ENCODE measurements around the gene ZNF625. TPM values are rescaled to one million over a fixed set of nuclear protein-coding genes. Genes with fewer than 3 reads are reported as not detected.

The ZNF625 gene
- total and polyA plus RNA-seq, 4 donors: 0.20 to 3.8 (median 2.5) TPM; not detected in 1

GRCh38 chr19:12117201-12117970, 39.1 kb downstream of the ZNF625 start:
- H3K9ac ChIP-seq (ENCODE audit: low read depth in 1 of 2, low read length in 2 of 2): no peak overlapping the region
- TF ChIP-seq YY1 (IDR thresholded peaks at IDR 0.05) (no peak), MAX (IDR thresholded peaks at IDR 0.05) (no peak), RAD21 (IDR thresholded peaks at IDR 0.05) (no peak), JUND (IDR thresholded peaks at IDR 0.05) (no peak), HNF4A (conservative IDR thresholded peaks at IDR 0.05) (no peak), RXRA (IDR thresholded peaks at IDR 0.05) (no peak), FOXA2 (IDR thresholded peaks at IDR 0.05) (no peak), TAF1 (conservative IDR thresholded peaks at IDR 0.05) (no peak), GABPA (IDR thresholded peaks at IDR 0.05 in 1 of 2, conservative IDR thresholded peaks at IDR 0.05 in 1 of 2) (no peak), ZBTB33 (IDR thresholded peaks at IDR 0.05) (no peak), SP1 (IDR thresholded peaks at IDR 0.05) (no peak), ATF3 (IDR thresholded peaks at IDR 0.05) (no peak), CTCF (IDR thresholded peaks at IDR 0.05; ENCODE audit: low read depth, low read length, missing input control) (no peak), NR2F2 (IDR thresholded peaks at IDR 0.05) (no peak)
- H3K4me3 ChIP-seq (ENCODE audit: low read depth in 1 of 3, low read length in 3 of 3): peak overlapping the region in 1 of 3 donors; percentile 17
- no peaks in the 10 kb centered on the region for H3K4me1 ChIP-seq (ENCODE audit: control insufficient read depth in 4 of 4, insufficient read depth in 4 of 4, low read length in 3 of 4)
- peaks cover 0 to 11% (median 8%) of the 10 kb centered on the region in 4 donors for H3K9me3 ChIP-seq (ENCODE audit: control insufficient read depth in 4 of 4, low read length in 3 of 4)
- H3K27ac ChIP-seq (ENCODE audit: low read depth in 1 of 2, low read length in 2 of 2): no peak overlapping the region
- no peaks in the 10 kb centered on the region for H3K27me3 ChIP-seq (ENCODE audit: control insufficient read depth in 4 of 4, insufficient read depth in 4 of 4, low read length in 3 of 4)
- DNase-seq (ENCODE audit: low spot score): no peak
- peaks cover 0 to 5% (median 4%) of the 10 kb centered on the region in 4 donors for H3K36me3 ChIP-seq (ENCODE audit: control insufficient read depth in 4 of 4, insufficient read depth in 3 of 4, low read depth in 1 of 4, low read length in 3 of 4)
- WGBS: 67% methylated on average over 33 of the region's 33 CpGs

GRCh38 chr19:12113121-12113520, 43.4 kb downstream of the ZNF625 start:
- Histone ChIP-seq H3K9ac (ENCODE audit: low read depth in 1 of 2, low read length in 2 of 2) (no peak overlapping the region), H3K36me3 (ENCODE audit: control insufficient read depth in 4 of 4, insufficient read depth in 3 of 4, low read depth in 1 of 4, low read length in 3 of 4) (peaks cover 0 to 18% (median 15%) of the 10 kb centered on the region in 4 donors), H3K27me3 (ENCODE audit: control insufficient read depth in 4 of 4, insufficient read depth in 4 of 4, low read length in 3 of 4) (no peaks in the 10 kb centered on the region), H3K4me1 (ENCODE audit: control insufficient read depth in 4 of 4, insufficient read depth in 4 of 4, low read length in 3 of 4) (no peaks in the 10 kb centered on the region), H3K4me3 (ENCODE audit: low read depth in 1 of 3, low read length in 3 of 3) (peak overlapping the region in 1 of 3 donors; percentile 51), H3K9me3 (ENCODE audit: control insufficient read depth in 4 of 4, low read length in 3 of 4) (peaks cover 5 to 29% (median 19%) of the 10 kb centered on the region in 4 donors), H3K27ac (ENCODE audit: low read depth in 1 of 2, low read length in 2 of 2) (no peak overlapping the region)
- DNase-seq (ENCODE audit: low spot score): no peak
- WGBS: 92% methylated on average over 5 of the region's 5 CpGs
- TF ChIP-seq RAD21 (IDR thresholded peaks at IDR 0.05): no peak
- no peak for TF ChIP-seq HNF4G (IDR thresholded peaks at IDR 0.05)
- TF ChIP-seq ATF3 (IDR thresholded peaks at IDR 0.05): no peak
- TF ChIP-seq FOXA1 (IDR thresholded peaks at IDR 0.05): no peak
- TF ChIP-seq TAF1 (conservative IDR thresholded peaks at IDR 0.05): no peak
- no peak for TF ChIP-seq ZBTB33 (IDR thresholded peaks at IDR 0.05)
- TF ChIP-seq FOXA2 (IDR thresholded peaks at IDR 0.05): no peak
- no peak for TF ChIP-seq CTCF (IDR thresholded peaks at IDR 0.05; ENCODE audit: low read depth, low read length, missing input control)
- no peak for TF ChIP-seq YY1 (IDR thresholded peaks at IDR 0.05)
- TF ChIP-seq NR2F2 (IDR thresholded peaks at IDR 0.05): no peak
- no peak for TF ChIP-seq REST (IDR thresholded peaks at IDR 0.05)
- no peak for TF ChIP-seq SP1 (IDR thresholded peaks at IDR 0.05)
